ENCODE results near the gene HUWE1.

DNA sequence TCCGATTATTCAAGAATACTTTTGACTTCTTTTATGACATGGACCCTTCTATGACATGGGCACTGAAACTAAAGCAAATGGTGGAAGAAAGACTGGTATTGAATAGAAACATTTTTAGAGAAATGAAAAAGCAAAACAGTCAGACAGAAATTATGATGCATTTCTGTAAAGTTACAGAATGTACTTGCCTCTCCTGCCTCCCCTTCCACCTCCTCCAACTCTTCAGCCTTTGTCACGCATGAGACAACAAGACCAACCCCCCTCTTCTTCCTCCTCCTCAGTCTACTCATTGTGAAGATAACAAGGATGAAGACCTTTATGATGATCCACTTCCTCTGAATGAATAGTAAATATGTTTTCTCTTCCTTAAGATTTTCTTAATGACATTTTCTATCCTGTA lies 46.3 kb upstream of the HUWE1 start:
- TF ChIP-seq, protein P1, sequence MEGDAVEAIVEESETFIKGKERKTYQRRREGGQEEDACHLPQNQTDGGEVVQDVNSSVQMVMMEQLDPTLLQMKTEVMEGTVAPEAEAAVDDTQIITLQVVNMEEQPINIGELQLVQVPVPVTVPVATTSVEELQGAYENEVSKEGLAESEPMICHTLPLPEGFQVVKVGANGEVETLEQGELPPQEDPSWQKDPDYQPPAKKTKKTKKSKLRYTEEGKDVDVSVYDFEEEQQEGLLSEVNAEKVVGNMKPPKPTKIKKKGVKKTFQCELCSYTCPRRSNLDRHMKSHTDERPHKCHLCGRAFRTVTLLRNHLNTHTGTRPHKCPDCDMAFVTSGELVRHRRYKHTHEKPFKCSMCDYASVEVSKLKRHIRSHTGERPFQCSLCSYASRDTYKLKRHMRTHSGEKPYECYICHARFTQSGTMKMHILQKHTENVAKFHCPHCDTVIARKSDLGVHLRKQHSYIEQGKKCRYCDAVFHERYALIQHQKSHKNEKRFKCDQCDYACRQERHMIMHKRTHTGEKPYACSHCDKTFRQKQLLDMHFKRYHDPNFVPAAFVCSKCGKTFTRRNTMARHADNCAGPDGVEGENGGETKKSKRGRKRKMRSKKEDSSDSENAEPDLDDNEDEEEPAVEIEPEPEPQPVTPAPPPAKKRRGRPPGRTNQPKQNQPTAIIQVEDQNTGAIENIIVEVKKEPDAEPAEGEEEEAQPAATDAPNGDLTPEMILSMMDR (IDR thresholded peaks at IDR 0.05 in 8 of 11, conservative IDR thresholded peaks at IDR 0.05 in 3 of 11) = no peak
- no peak for TF ChIP-seq POLR2A (IDR thresholded peaks at IDR 0.05)
- TF ChIP-seq POLR2AphosphoS5 (IDR thresholded peaks at IDR 0.05) = no peak
